Stimulated activated CD4-positive, alpha-beta T cell treated with anti-CD3 and anti-CD28 coated beads, TNF-alpha, amount 100 ng/mL, for 24 hours (primary cell): ENCODE measurements around the gene IFNG-AS1.

ENCODE experiments used
- DNase-seq, 3 experiments: peaks; one replicate each; pipeline ENCODE4 v3.0.0-alpha.2; 2020; ENCODE audit warnings: low read depth in 3 of 3

The IFNG-AS1 gene

GRCh38 chr12:67989184-67989920 is at the start of gene IFNG-AS1:
Gene IFNG-AS1, plus strand, starts transcription at chr12:67989447.
- no peak for DNase-seq

- no peak for DNase-seq
Measured at GRCh38 chr12:67939611-67940010, 49.6 kb upstream of the IFNG-AS1 start.

- DNase-seq = no peak
Measured at GRCh38 chr12:67940780-67941243, 48.4 kb upstream of the IFNG-AS1 start.

- DNase-seq = no peak
Measured at GRCh38 chr12:67942724-67943123, 46.5 kb upstream of the IFNG-AS1 start.

- DNase-seq = peak; percentile 22 to 67 (median 34)
Measured at GRCh38 chr12:67943141-67943892, 45.9 kb upstream of the IFNG-AS1 start.

- DNase-seq = no peak
Measured at GRCh38 chr12:67944093-67944492, 45.2 kb upstream of the IFNG-AS1 start.

GRCh38 chr12:67952787-67953186 is 36.5 kb upstream of the IFNG-AS1 start:
- no peak for DNase-seq

- DNase-seq = no peak
Measured at GRCh38 chr12:67957383-67957782, 31.9 kb upstream of the IFNG-AS1 start.

- DNase-seq = no peak
Measured at GRCh38 chr12:67958187-67958586, 31.1 kb upstream of the IFNG-AS1 start.

- no peak for DNase-seq
Measured at GRCh38 chr12:67964456-67964855, 24.8 kb upstream of the IFNG-AS1 start.

- DNase-seq = no peak
Measured at GRCh38 chr12:67966560-67966959, 22.7 kb upstream of the IFNG-AS1 start.

- DNase-seq = no peak
Measured at GRCh38 chr12:67968321-67968720, 20.9 kb upstream of the IFNG-AS1 start.

GRCh38 chr12:67968725-67969124 is 20.5 kb upstream of the IFNG-AS1 start:
- no peak for DNase-seq

GRCh38 chr12:67969134-67969802 is 20.0 kb upstream of the IFNG-AS1 start:
- DNase-seq = no peak

GRCh38 chr12:67977668-67978067 is 11.6 kb upstream of the IFNG-AS1 start:
- DNase-seq = no peak

GRCh38 chr12:67980391-67980790 is 8.9 kb upstream of the IFNG-AS1 start:
- no peak for DNase-seq

- no peak for DNase-seq
Measured at GRCh38 chr12:67981287-67982162, 7.7 kb upstream of the IFNG-AS1 start.

GRCh38 chr12:67982164-67982563 is 7.1 kb upstream of the IFNG-AS1 start:
- DNase-seq = no peak

GRCh38 chr12:67986632-67987031 is 2.6 kb upstream of the IFNG-AS1 start:
- no peak for DNase-seq

- DNase-seq = no peak
Measured at GRCh38 chr12:67988601-67989021, 636 bp upstream of the IFNG-AS1 start.

GRCh38 chr12:67991158-67991557 is 1.9 kb downstream of the IFNG-AS1 start:
- DNase-seq = peak in 2 of 3 experiments; percentile 10 to 15
